ENCODE measurements around the gene ZMYND8. TPM values are rescaled to one million over a fixed set of nuclear protein-coding genes. Genes with fewer than 3 reads are reported as not detected.
"Not testable (repeated sequence)": the region's sequence is repeated elsewhere in the genome, so short reads cannot be mapped to it uniquely, and the experiment has no call there.

The ZMYND8 gene
- total RNA-seq, 2 donors from 2014 or later = 42.8 to 48.4 TPM

GRCh38 chr20:47280228-47280627 lies 76.3 kb downstream of the ZMYND8 start:
- ATAC-seq (no peak), DNase-seq (no peak)
- intact Hi-C loops (cut with DNase I, micrococcal nuclease) = no loop called here

- intact Hi-C loops (cut with DNase I, micrococcal nuclease) = no loop called here
- DNase-seq = no peak
- ATAC-seq = peak; percentile 38
Observed at GRCh38 chr20:47278907-47279348, 77.6 kb downstream of the ZMYND8 start.

GRCh38 chr20:47277535-47277872 lies 79.0 kb downstream of the ZMYND8 start:
- ATAC-seq; intact Hi-C loops (cut with DNase I, micrococcal nuclease); DNase-seq: not testable (repeated sequence)

- ATAC-seq (no peak), DNase-seq (peak in 1 of 2 donors; percentile 19)
- intact Hi-C loops (cut with DNase I, micrococcal nuclease) = no loop called here
Observed at GRCh38 chr20:47276851-47277534, 79.5 kb downstream of the ZMYND8 start.

DNA sequence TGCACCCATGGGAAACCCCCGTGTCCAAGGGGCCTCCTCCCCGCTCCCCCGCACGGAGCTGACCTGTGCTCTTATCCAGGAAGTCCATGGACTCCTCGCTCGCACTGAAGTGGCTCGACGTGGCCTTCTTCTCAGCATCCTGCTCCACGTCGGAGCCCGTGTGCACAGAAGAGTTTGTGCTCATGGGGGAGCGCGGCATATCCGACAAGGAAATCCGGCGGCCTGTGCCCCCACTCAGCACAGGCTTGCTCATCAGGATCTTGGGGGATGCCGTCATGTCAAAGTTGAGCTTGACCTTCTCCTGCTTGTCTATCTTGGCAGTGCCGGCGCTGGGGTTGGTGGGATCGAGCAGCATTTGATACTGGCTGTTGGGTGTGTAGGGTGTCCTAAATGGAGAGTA lies 80.2 kb downstream of the ZMYND8 start:
- DNase-seq (no peak), ATAC-seq (no peak)
- intact Hi-C loops (cut with DNase I, micrococcal nuclease) = no loop called here

DNA sequence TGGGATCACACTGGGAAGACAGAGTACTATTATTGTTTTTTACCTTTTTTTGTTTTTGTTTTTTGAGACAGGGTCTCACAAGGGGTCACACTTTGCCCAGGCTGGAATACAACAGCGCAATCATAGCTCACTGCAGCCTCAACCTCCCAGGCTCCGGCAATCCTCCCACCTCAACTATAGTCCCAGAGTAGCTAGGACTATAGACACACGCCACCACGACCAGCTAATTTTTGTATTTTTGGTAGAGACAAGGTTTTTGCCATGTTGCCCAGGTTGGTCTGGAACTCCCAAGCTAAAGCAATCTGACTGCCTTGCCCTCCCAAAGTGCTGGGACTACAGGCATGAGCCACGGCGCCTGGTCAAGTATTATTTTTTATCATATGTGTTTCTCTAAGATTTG lies 81.0 kb downstream of the ZMYND8 start:
- ATAC-seq = no peak
- intact Hi-C loops (cut with DNase I, micrococcal nuclease) = no loop called here

DNA sequence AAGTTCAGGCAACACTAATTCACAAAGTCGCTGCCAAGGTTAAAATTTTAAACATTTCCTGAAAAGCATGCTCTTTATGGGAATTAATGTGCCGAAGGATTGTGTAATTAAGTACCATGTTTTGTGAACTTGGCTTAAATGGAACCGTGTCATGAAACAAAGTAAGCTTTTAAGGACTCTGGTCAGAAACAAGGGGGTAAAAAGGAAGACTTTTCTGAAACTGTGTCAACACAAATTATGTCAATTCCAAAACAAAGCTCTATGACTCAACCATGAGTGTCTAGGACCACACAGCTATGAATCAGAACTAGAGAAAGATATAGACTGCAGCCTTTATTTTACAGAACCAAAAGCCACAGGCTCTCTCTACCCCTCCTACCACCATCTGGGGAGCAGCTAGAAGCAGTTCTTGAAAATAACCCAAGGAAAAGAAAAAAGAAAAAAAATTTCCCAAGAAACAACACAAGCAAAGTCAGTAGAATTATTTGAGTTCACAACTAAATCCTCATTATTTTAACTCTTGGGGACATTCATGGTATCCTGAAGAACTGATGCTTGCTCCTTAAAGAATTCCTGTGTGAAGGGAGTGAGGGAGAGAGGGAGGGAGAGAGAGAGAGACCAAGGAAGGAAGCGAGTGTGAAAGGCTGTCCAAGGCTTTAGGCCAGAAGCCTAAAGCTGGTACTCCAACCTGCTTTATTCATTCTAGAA lies 81.9 kb downstream of the ZMYND8 start:
- ATAC-seq (no peak), DNase-seq (no peak)
- intact Hi-C loops (cut with DNase I, micrococcal nuclease) = loop anchor here (5.0 kb wide), 2 partner anchors 108 to 348 kb away; no protein-coding TSS in a partner anchor

More for the DNA sequence above, 81.0 kb downstream of the ZMYND8 start:
- DNase-seq = no peak

DNA sequence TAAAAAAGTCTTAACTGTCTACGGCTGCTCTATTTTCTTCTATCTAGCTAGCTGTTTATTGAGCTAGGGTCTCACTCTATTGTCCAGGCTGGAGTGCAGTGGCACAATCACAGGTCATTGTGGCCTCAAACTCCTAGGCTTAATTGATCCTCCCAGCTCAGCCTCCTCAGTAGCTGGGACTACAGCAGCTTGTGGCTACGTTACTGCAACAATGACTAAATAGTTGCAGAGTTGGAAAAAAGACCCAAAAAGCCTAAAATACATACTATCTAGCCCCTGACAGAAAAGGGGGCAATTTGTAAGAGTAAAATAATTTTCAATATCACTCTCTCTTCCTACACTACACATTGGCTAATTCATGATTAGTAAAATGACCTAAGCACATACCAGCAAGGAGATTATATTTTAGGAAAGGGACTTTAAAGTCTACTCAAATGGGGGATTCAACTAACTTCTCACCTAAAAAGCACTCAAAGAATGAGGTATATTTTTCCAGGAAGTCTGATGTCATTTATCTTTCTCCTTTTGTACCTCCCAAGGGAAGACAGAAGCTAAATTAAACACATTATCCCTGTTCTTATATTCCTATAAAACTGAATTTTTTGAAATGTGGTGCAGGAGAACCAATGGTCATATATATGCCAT lies 82.8 kb downstream of the ZMYND8 start:
- no peak for DNase-seq

GRCh38 chr20:47272893-47273590 lies 83.5 kb downstream of the ZMYND8 start:
- peak; percentile 76 for ATAC-seq
- intact Hi-C loops (cut with DNase I, micrococcal nuclease) = loop anchor here (2.0 to 5.0 kb wide), 3 partner anchors 109 to 349 kb away; no protein-coding TSS in a partner anchor
- DNase-seq = peak in 1 of 2 donors; percentile 18

More for the DNA sequence above, 82.8 kb downstream of the ZMYND8 start:
- intact Hi-C loops (cut with DNase I, micrococcal nuclease) = loop anchor here (2.0 to 5.0 kb wide), 3 partner anchors 109 to 349 kb away; no protein-coding TSS in a partner anchor
- ATAC-seq = no peak

GRCh38 chr20:47271046-47271615 lies 85.4 kb downstream of the ZMYND8 start:
- DNase-seq = no peak
- intact Hi-C loops (cut with DNase I, micrococcal nuclease) = loop anchor here (5.0 kb wide), 2 partner anchors 111 to 351 kb away; no protein-coding TSS in a partner anchor
- ATAC-seq = no peak

DNA sequence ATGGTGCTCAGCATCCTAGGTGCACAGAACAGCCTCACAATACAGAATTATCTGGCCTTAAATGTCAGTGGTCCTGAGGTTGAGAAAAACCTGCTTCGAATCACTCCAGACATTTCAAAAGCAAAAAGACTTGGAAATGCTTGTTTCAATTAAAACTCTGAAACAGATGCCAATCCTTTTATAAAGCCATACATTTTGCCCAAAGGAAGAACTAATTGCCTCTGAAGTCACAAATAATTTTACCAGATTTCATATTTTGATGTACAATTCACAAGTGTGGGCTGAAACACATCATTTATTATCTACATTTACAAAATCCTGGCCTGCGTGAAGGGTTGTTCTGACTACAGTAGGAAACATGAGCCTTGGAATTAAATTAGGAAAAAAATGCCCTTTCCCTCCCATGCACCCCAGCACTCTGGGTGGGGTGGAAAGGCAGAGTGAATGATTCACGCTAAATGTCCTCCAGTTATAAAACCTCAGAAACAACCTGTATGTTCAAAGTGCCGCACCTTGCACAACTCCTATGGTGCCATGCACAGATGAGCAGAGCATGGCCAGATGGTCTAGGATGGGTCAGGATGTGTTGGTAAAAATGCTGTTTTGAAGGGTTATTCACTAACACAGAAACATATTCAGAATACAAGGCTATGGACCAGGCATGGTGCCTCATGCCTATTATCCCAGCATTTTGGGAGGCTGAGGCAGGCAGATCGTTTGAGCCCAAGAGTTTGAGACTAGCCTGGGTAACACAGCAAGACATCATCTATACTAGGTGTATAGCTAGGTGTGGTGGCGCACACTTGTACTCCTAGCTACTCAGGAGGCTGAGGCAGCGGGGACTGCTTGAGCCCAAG lies 87.0 kb downstream of the ZMYND8 start:
- DNase-seq (no peak), ATAC-seq (no peak)
- intact Hi-C loops (cut with DNase I, micrococcal nuclease) = loop anchor here (5.0 kb wide), 2 partner anchors 113 to 353 kb away; no protein-coding TSS in a partner anchor

DNA sequence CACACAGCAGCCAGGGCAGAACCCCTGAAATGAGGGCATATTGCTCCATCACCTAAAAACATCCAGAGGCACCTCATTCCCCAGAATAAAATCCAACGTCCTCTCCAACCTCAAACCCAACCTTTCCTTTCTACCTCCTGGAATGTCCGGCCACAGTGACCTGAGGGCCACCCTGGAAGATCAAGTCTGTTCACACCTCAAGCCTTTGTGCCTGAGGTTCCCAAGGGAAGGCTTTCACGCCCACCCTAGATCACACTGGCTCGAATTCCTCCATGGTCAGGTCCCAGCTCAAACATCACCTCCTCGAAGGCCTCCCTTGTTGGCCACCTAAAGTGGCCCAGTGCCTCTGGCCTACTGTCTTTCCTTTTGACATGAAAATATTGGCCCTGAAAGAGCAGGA lies 88.9 kb downstream of the ZMYND8 start:
- ATAC-seq (no peak), DNase-seq (no peak)
- intact Hi-C loops (cut with DNase I, micrococcal nuclease) = no loop called here

- ATAC-seq (no peak), DNase-seq (no peak)
- intact Hi-C loops (cut with DNase I, micrococcal nuclease) = no loop called here
Observed at GRCh38 chr20:47266847-47267515, 89.5 kb downstream of the ZMYND8 start.

DNA sequence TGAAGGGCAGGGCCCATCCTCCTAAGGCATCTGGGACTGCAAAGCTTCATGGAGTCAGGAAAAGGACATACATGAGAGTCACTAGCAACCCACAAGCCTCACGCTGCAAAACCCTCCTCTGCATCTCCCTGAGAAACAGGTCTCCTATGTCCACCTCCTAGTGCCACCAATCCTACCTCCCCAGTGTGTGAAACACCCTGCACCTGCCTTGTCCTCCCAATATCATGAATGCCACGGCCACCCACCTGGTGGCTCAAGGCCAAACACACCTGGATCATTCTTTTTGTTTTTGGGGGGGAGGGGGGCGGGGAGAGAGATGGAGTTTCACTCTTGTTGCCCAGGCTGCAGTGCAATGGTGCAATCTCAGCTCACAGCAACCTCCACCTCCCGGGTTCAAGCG lies 90.5 kb downstream of the ZMYND8 start:
- ATAC-seq = no peak
- DNase-seq = no peak
- intact Hi-C loops (cut with DNase I, micrococcal nuclease) = no loop called here

- ATAC-seq (no peak), DNase-seq (no peak)
- intact Hi-C loops (cut with DNase I, micrococcal nuclease) = no loop called here
Observed at GRCh38 chr20:47265214-47265613, 91.3 kb downstream of the ZMYND8 start.

DNA sequence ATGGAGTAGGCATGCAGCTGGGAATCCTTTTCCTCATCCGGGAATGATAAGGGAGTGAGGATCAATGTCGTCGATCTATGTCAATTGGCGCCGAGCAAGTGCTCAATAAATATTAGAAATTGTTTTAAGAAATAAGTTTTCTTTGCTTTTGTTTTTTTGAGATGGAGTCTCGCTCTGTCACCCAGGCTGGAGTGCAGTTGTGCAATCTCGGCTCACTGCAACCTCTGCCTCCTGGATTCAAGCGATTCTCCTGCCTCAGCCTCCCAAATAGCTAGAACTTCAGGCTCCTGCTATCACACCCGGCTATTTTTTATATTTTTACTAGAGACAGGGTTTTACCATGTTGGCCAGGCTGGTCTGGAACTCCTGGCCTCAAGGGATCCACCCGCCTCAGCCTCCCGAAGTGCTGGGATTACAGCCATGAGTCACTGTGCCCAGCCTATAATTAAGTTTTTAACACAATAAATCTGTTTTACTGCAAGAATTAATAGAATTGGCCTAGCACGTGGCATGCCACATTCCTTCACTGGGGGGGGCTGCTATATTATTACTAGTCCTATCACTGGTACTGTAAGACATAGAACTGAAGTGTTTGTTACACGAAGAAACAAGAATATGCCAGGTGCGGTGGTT lies 92.2 kb downstream of the ZMYND8 start:
- ATAC-seq; DNase-seq; intact Hi-C loops (cut with DNase I, micrococcal nuclease): not testable (repeated sequence)
